Fibroblast of mammary gland (primary cell): ENCODE data around the gene ADAMTS2.

ENCODE experiments used
- DNase-seq: peaks from one replicate; pipeline ENCODE4 v3.0.0-alpha.2; 2010; ENCODE audit warnings: low read depth
- H3K4me3 ChIP-seq: 2 replicates; pipeline ENCODE4 v1.5.1; 2011; ENCODE audit warnings: low read depth, mild to moderate bottlenecking, low read length, moderate library complexity; ENCODE audit not compliant: control insufficient read depth
- TF ChIP-seq, protein P1 (sequence below): conservative IDR thresholded peaks from 2 replicates; pipeline ENCODE4 v1.5.1; 2011; ENCODE audit warnings: low read depth, low read length, inconsistent platforms; ENCODE audit not compliant: control insufficient read depth, insufficient read depth

Gene ADAMTS2

GRCh38 chr5:179261301-179262125 lies 83.7 kb downstream of the ADAMTS2 start:
- DNase-seq = peak; percentile 50
- TF ChIP-seq, protein P1, sequence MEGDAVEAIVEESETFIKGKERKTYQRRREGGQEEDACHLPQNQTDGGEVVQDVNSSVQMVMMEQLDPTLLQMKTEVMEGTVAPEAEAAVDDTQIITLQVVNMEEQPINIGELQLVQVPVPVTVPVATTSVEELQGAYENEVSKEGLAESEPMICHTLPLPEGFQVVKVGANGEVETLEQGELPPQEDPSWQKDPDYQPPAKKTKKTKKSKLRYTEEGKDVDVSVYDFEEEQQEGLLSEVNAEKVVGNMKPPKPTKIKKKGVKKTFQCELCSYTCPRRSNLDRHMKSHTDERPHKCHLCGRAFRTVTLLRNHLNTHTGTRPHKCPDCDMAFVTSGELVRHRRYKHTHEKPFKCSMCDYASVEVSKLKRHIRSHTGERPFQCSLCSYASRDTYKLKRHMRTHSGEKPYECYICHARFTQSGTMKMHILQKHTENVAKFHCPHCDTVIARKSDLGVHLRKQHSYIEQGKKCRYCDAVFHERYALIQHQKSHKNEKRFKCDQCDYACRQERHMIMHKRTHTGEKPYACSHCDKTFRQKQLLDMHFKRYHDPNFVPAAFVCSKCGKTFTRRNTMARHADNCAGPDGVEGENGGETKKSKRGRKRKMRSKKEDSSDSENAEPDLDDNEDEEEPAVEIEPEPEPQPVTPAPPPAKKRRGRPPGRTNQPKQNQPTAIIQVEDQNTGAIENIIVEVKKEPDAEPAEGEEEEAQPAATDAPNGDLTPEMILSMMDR = peak; percentile 30
- no peak overlapping the region for H3K4me3 ChIP-seq

GRCh38 chr5:179260324-179261070 lies 84.8 kb downstream of the ADAMTS2 start:
- no peak overlapping the region for H3K4me3 ChIP-seq
- TF ChIP-seq, protein P1 = no peak
- no peak for DNase-seq

DNA sequence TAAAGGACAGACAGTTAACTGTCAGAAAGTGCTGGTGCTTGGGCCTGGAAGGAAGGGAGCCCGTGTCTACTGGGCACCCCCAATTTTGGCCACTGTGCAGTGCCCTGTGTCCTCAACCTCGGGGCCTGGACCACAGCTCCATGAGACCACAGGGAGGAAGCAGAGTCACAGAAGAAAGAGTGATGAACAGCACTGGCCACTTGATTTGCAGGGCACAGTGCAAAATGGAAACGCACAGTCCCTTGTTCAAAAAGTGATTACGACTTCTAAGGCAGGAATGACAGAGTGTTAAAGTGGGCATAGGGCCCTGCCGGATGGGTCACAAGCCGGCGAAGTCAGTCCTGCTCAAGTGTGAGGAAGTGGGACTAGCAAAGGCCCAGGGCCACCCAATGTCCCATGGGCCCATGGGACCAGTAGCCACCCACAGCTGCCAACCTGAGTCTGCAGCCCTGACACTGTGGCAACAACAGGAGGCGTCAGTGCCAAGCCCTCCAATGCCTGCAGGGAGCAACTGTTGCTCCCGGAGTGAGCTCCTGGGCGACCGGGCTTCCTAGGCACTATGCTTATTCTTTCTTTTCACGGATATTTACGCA lies 85.4 kb downstream of the ADAMTS2 start:
- TF ChIP-seq, protein P1 = no peak
- no peak for DNase-seq
- no peak overlapping the region for H3K4me3 ChIP-seq

GRCh38 chr5:179258922-179259730 lies 86.1 kb downstream of the ADAMTS2 start:
- DNase-seq = peak; percentile 56
- TF ChIP-seq, protein P1 = no peak
- H3K4me3 ChIP-seq = no peak overlapping the region

GRCh38 chr5:179258001-179258921 lies 87.0 kb downstream of the ADAMTS2 start:
- TF ChIP-seq, protein P1 = no peak
- no peak for DNase-seq
- H3K4me3 ChIP-seq = no peak overlapping the region
